ENCODE data around the gene TINAGL1.

TINAGL1 gene

GRCh38 chr1:31580513-31580870, 4.2 kb downstream of the TINAGL1 start:
- DNase-seq (ENCODE audit: low read depth) = peak; percentile 60
- no peak for TF ChIP-seq CTCF (conservative IDR thresholded peaks at IDR 0.05; ENCODE audit: low read depth, low read length)
- H3K4me3 ChIP-seq (ENCODE audit: low read depth, low read length) = no peak overlapping the region

- DNase-seq (ENCODE audit: low read depth) = no peak
- H3K4me3 ChIP-seq (ENCODE audit: low read depth, low read length) = no peak overlapping the region
- no peak for TF ChIP-seq CTCF (conservative IDR thresholded peaks at IDR 0.05; ENCODE audit: low read depth, low read length)
Measured at GRCh38 chr1:31580891-31581603, 4.7 kb downstream of the TINAGL1 start.

GRCh38 chr1:31581821-31582810, 5.8 kb downstream of the TINAGL1 start:
- TF ChIP-seq CTCF (conservative IDR thresholded peaks at IDR 0.05; ENCODE audit: low read depth, low read length) = no peak

GRCh38 chr1:31583082-31583994, 7.0 kb downstream of the TINAGL1 start:
- TF ChIP-seq CTCF (conservative IDR thresholded peaks at IDR 0.05; ENCODE audit: low read depth, low read length) = no peak
- peak; percentile 32 for DNase-seq (ENCODE audit: low read depth)
- no peak overlapping the region for H3K4me3 ChIP-seq (ENCODE audit: low read depth, low read length)

More at GRCh38 chr1:31581821-31582810, 5.8 kb downstream of the TINAGL1 start:
- no peak for DNase-seq (ENCODE audit: low read depth)
- no peak overlapping the region for H3K4me3 ChIP-seq (ENCODE audit: low read depth, low read length)

- TF ChIP-seq CTCF (conservative IDR thresholded peaks at IDR 0.05; ENCODE audit: low read depth, low read length) = no peak
- H3K4me3 ChIP-seq (ENCODE audit: low read depth, low read length) = no peak overlapping the region
- DNase-seq (ENCODE audit: low read depth) = peak; percentile 89
Measured at GRCh38 chr1:31583995-31584868, 7.9 kb downstream of the TINAGL1 start.
